ENCODE measurements around the gene PRRT4. TPM values are rescaled to one million over a fixed set of nuclear protein-coding genes. Genes with fewer than 3 reads are reported as not detected.

PRRT4 gene
- total RNA-seq, 1 experiment from 2014 or later: not detected

DNA sequence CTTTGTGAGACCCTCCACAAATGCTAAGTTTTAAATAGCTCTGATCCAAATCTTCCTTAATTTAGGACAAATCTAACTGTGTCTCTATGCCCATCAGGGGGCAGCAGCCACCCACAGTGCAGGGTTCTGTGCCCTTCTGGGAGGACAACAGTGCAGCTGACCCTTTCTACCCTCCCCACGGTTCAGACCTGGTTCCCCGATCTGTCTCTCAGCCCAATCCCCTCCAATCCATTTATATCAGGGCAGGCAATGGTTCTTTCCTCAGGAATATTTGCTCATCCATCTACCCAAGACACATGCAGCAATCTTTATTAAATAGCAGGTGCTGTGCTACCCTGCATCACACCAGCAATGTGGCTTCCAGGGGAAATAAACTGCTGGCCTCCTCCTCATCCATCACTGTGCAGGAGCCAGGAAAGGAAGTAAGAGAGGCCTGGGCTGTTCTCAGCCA lies 13.8 kb downstream of the PRRT4 start:
- Mint-ChIP-seq H3K27me3 (ENCODE audit: insufficient read depth, unreplicated experiment) (peaks cover 16% of the 10 kb centered on the region), H3K27ac (ENCODE audit: low read depth, unreplicated experiment) (peak overlapping the region; percentile 2), H3K9me3 (ENCODE audit: unreplicated experiment) (no peaks in the 10 kb centered on the region), H3K4me3 (ENCODE audit: unreplicated experiment) (no peak overlapping the region), H3K4me1 (ENCODE audit: insufficient read depth, unreplicated experiment) (peaks cover 11% of the 10 kb centered on the region), H3K36me3 (ENCODE audit: insufficient read depth, unreplicated experiment) (peaks cover 3% of the 10 kb centered on the region)
- intact Hi-C loops (cut with micrococcal nuclease): loop anchor here (1.0 to 2.0 kb wide), 3 partner anchors 40 to 113 kb away; no protein-coding TSS in a partner anchor
- TF ChIP-seq, protein P1, sequence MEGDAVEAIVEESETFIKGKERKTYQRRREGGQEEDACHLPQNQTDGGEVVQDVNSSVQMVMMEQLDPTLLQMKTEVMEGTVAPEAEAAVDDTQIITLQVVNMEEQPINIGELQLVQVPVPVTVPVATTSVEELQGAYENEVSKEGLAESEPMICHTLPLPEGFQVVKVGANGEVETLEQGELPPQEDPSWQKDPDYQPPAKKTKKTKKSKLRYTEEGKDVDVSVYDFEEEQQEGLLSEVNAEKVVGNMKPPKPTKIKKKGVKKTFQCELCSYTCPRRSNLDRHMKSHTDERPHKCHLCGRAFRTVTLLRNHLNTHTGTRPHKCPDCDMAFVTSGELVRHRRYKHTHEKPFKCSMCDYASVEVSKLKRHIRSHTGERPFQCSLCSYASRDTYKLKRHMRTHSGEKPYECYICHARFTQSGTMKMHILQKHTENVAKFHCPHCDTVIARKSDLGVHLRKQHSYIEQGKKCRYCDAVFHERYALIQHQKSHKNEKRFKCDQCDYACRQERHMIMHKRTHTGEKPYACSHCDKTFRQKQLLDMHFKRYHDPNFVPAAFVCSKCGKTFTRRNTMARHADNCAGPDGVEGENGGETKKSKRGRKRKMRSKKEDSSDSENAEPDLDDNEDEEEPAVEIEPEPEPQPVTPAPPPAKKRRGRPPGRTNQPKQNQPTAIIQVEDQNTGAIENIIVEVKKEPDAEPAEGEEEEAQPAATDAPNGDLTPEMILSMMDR (IDR thresholded peaks at IDR 0.05; ENCODE audit: unreplicated experiment): peak; percentile 93
- CTCF ChIA-PET: interaction anchor here (0.6 to 8.8 kb wide), 36 partner anchors 10 to 799 kb away, joined by 3 to 372 read pairs (median 6); partner anchors contain the start of gene METTL2B
- DNase-seq (ENCODE audit: unreplicated experiment): peak; percentile 76
- no TSS peak for BruUV-seq (replicated peaks)
- POLR2A ChIA-PET: interaction anchor here (1.1 to 4.2 kb wide), 2 partner anchors 24 to 39 kb away, joined by 4 to 18 read pairs; no protein-coding TSS in a partner anchor

DNA sequence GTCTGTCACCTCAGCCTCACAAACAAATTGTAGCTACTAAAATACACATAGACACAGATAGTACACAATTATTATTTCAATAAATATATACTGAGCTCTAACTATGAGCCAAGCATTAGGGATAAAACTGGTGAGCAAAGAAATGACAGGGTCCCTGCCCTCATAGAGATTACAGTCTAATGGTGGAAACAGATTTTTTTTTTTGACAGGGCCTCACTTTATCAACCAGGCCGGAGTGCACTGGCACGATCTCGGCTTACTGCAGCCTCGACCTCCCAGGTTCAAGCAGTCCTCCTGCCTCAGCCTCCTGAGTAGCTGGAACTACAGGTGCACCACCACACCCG lies 17.1 kb downstream of the PRRT4 start:
- intact Hi-C loops (cut with micrococcal nuclease): no loop called here
- Mint-ChIP-seq H3K4me3 (ENCODE audit: unreplicated experiment) (no peak overlapping the region), H3K27me3 (ENCODE audit: insufficient read depth, unreplicated experiment) (peaks cover 12% of the 10 kb centered on the region), H3K36me3 (ENCODE audit: insufficient read depth, unreplicated experiment) (peaks cover 14% of the 10 kb centered on the region), H3K9me3 (ENCODE audit: unreplicated experiment) (no peaks in the 10 kb centered on the region), H3K4me1 (ENCODE audit: insufficient read depth, unreplicated experiment) (peaks cover 14% of the 10 kb centered on the region), H3K27ac (ENCODE audit: low read depth, unreplicated experiment) (peak overlapping the region; percentile 96)
- POLR2A ChIA-PET: interaction anchor here (0.6 to 1.6 kb wide), 10 partner anchors 11 to 1376 kb away, joined by 3 to 7 read pairs (median 4); no protein-coding TSS in a partner anchor
- no TSS peak for BruUV-seq (replicated peaks)
- DNase-seq (ENCODE audit: unreplicated experiment): no peak
- CTCF ChIA-PET: interaction anchor here (0.6 to 8.8 kb wide), 17 partner anchors 9 to 773 kb away, joined by 3 to 372 read pairs (median 5); partner anchors contain the start of gene HILPDA
- TF ChIP-seq, protein P1 (IDR thresholded peaks at IDR 0.05; ENCODE audit: unreplicated experiment): no peak

DNA sequence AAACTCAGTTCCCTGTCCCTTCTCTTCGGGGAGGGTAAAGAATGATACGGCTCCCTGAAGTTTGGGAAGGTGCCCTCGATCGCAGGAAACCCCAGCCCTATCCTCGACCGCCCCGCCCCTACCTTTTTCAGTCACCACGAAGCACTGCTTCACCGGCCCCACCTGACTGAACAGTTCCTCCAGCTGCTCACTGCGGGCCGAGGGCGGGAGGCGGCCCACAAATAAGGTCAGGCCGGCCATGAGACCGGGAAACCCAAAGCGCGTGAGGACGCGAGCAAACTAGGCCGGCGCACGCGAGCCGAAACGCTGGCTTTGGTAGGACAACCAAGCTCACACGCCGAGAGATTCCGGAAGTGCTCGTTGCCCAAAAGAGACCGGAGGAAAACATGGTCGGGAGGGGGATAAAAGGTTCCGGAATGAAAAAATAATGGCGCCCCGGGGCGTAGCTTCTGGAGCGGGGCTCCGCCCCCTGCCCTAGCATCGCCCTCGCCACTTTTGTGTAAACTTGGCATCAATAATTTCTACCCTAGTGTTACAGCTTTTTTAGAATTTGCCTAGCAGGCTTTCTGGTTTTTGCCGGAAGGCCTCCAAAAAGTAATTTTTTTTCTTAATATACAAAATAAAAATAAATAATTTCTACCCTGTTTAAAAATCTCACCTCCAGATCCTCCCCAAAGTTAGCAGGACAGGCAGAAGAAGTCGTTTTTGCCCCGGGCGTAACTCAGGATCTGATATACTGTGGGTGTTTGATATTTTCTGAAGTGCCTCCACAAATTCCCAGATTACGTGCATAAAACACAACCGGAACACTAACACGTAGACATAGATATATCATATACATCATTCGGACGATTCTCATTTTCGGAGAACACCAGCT lies 17.7 kb downstream of the PRRT4 start, which contains the start of gene RBM28:
Gene RBM28 (minus strand): TSS at position 355 of the 877 bp plus-strand sequence. CDS start 115 bp downstream, at position 240.
- Mint-ChIP-seq H3K27ac (ENCODE audit: low read depth, unreplicated experiment) (peak within 1 kb of the TSS; percentile 96), H3K36me3 (ENCODE audit: insufficient read depth, unreplicated experiment) (peaks cover 19% of the 10 kb centered on the region), H3K9me3 (ENCODE audit: unreplicated experiment) (no peaks in the 10 kb centered on the region), H3K4me3 (ENCODE audit: unreplicated experiment) (peak within 1 kb of the TSS; percentile 94), H3K27me3 (ENCODE audit: insufficient read depth, unreplicated experiment) (peaks cover 7% of the 10 kb centered on the region), H3K4me1 (ENCODE audit: insufficient read depth, unreplicated experiment) (peaks cover 8% of the 10 kb centered on the region)
- BruUV-seq (replicated peaks): no TSS peak
- peak; percentile 95 for DNase-seq (ENCODE audit: unreplicated experiment)
- TF ChIP-seq, protein P1 (IDR thresholded peaks at IDR 0.05; ENCODE audit: unreplicated experiment): no peak
- ChIA-PET POLR2A (interaction anchor here (0.6 to 1.6 kb wide), 12 partner anchors 12 to 1375 kb away, joined by 3 to 7 read pairs (median 4); partner anchors contain the start of gene STRIP2), CTCF (interaction anchor here (0.6 to 8.8 kb wide), 14 partner anchors 9 to 773 kb away, joined by 3 to 372 read pairs (median 5); partner anchors contain the start of gene HILPDA)
- intact Hi-C loops (cut with micrococcal nuclease): no loop called here

DNA sequence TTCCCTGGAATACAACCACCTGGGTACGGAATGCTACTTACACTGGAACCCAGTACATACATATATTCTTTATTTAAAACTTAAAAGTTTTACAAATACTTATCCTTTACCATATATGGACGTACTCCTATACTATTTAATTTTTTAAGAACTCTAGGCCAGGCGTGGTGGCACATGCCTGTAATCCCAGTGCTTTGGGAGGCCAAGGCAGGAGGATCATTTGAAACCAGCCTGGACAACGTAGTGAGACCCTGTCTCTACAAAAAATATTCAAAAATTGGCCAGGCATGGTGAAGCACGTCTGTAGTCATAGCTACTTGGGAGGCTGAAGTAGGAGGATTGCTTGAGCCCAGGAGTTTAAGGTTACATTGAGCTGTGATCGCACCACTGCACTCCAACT lies 19.8 kb downstream of the PRRT4 start:
- Mint-ChIP-seq H3K36me3 (ENCODE audit: insufficient read depth, unreplicated experiment) (peaks cover 39% of the 10 kb centered on the region), H3K27me3 (ENCODE audit: insufficient read depth, unreplicated experiment) (no peaks in the 10 kb centered on the region), H3K9me3 (ENCODE audit: unreplicated experiment) (no peaks in the 10 kb centered on the region), H3K4me1 (ENCODE audit: insufficient read depth, unreplicated experiment) (peaks cover 8% of the 10 kb centered on the region), H3K4me3 (ENCODE audit: unreplicated experiment) (peak overlapping the region; percentile 94), H3K27ac (ENCODE audit: low read depth, unreplicated experiment) (no peak overlapping the region)
- ChIA-PET POLR2A (interaction anchor here (0.7 kb wide), 1 partner anchor 380 kb away, joined by 3 read pairs; no protein-coding TSS in a partner anchor), CTCF (interaction anchor here (0.6 to 1.5 kb wide), 3 partner anchors 45 to 76 kb away, joined by 3 to 5 read pairs (median 3); no protein-coding TSS in a partner anchor)
- no TSS peak for BruUV-seq (replicated peaks)
- no peak for DNase-seq (ENCODE audit: unreplicated experiment)
- TF ChIP-seq, protein P1 (IDR thresholded peaks at IDR 0.05; ENCODE audit: unreplicated experiment): no peak
- intact Hi-C loops (cut with micrococcal nuclease): no loop called here
